ENCODE results near the gene TMEM203.
A peak's percentile ranks its signal among the peaks of the same experiment; 100 is the strongest.

Gene TMEM203

DNA sequence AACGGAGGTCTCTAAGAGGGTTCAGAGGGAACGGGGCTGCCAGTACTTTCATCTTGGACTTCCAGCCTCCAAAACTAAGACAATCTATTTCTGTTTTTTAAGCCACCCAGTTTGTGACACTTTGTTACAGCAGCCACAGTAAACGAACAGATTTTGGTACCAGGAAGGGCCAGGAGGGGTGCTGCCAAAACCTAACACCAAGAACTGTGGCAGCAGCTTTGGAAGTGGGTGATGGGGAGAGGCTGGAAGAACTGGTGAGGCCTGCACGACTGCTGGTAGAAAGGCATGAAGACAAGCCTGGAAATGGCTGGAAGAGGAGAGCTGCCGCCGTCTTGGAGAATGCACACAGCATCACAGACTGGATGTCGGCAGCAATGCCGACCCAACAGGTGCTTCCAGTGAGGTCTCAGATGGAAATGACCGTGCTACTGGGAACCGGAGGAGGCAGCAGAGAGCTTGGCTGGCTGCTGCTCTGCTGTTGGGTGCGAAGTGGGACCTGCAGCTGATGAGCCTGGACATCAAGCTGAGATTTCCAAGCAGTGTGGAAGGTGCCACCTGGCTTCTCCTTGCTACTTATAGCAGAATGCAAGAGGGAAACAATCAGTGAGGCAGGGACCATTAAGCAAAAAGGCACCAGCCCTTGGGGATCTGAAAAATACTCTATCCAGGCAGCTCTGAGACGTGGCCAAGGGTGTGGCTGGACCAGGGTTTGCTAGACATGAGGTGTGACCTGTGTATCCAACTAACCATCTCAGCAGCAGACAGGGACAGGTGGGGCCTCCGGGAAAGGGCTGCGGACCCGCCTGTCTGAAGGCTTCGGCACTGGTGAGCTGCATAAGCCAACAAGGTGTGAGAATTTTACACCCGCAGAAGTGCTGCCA lies 28.9 kb downstream of the TMEM203 start:
- peak in 1 of 2 experiments; percentile 9 for DNase-seq

DNA sequence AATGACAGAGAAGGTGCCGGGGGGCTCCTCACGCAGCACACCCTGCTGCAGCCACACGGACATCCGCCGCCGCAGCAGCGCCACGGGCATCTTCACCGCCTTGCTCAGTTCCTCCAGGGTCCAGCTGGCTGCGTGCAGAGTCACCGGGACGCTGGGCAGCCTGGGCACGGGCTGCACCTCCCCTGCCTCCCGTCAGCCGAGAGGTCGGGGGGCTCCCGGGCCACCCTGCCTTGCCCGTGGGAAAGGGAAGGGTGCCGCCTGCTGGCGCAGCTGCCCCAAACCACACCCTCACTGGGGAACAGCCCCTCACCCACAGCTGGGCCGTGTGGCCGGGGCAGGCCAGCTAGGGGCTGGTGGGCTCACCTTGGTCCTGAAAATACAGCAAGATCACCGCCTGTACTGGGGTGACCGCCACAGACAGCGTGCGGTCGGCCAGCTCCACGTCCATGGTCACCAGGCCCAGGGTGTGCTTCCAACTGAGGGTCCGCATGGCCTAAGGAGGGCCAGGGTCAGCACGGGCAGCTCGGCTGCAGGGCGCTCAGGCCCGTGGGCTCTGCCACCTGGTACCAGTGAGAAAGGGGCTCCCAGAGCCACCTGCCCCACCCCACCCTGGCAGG lies 30.0 kb downstream of the TMEM203 start:
- no peak for DNase-seq

DNA sequence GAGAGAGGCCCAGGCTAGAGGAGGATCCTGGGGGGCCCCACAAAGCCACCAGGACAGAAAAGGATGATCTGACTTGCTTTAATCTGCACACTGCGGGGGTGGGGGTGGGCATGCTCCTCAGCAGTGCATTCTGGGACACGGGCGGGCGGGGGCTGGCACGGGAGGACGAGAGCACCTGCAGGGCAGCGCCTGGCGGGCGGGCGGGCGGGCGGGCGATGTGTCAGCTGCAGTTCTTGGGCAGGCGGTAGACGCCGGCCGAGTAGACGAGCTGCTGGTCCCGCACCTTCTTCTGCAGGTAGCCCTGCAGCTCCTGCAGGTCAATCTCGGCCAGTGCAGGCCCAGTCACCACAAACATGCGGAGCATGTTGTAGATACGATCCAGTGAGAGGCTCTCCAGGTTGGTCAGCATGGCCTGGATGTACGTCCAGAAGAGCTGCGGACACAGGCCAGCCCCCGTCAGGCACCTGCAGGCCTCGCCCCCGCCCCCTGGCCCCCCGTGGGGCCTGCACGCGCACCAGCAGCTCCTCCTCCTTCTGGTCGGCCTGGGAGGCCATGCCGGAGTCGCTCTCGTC lies 30.6 kb downstream of the TMEM203 start:
- DNase-seq = peak in 1 of 2 experiments; percentile 15

DNA sequence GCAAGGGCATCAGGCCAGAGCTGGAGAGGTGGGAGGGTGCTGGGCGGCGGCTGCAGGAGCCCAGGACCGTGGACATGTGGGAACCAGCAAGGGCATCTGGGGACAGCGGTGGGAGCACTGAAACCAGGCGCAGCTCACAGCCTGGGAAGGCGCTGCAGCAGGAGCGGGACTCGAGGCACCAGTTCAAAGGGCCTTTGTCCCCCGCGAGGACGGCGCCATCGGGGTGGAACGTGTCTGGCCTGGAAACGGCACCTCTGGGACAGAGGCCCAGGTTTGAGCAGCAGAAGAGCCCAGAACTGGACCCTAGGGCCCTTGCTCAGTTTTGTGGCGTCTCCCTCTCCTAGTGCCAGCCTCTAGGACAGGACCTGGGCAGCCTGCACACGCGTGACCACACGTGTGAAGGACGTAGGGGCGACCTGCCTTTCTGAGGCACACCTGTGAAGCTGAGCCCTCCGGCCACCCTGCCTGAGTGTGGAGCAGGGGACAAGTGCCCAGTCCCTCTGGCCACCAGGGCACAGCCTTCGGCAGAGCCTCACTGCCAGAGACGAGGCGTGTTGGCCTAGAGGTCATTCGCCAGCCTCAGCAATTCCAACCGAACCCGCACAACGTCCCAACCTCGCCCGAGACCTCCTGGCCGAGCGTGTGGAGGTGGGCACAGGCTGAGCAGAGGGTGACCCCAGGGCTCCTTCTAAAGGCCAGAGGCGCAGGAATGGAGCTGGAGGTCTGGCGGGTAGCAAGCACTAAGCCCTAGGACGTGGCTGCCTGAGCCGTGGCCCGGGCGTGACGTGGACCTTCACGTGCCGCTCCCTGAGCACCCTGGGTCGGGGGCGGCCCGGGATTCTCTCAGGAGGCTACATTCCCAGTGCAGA lies 31.4 kb downstream of the TMEM203 start:
- no peak for DNase-seq

DNA sequence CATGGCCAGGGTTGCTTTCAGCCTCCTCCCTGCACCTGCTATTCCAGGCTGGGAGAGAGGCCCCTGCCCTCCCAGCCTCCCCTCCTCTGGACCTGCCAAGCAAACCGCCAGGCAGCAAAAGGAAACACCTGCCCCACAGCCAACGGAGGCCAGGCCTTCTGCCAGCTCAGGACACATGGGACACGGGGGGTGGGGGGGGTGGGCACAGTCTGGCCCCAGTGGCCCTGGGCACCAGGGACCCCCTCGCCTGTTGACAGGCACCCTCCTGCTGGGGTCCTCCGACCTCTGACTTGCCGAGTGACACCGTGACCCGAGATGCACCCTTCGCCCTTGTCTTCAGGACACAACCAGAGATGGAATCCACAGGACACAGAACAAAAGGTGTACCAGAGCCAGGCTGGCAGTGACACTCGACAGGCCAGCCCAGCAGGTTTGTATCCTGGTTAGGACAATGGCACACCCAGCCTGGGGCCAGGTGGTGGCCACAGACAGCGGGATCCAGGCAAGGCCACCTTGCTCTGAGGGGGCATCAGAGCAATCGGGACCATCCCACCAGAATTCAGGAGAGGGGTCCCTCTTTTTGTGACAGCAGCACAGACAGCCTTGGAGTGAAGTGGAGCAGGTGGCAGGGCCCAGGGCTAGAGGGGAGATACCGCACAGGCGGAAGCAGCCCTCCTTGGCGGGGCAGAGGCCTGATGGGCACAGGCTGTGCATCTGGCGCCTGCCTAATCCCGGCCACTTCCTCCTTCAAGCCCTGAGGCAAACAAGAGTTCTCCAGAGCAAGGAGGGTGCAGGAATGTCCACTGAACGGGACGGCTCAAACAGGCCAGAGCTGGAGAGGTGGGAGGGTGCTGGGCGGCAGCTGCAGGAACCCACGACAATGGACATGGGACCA lies 32.3 kb downstream of the TMEM203 start:
- no peak for DNase-seq

DNA sequence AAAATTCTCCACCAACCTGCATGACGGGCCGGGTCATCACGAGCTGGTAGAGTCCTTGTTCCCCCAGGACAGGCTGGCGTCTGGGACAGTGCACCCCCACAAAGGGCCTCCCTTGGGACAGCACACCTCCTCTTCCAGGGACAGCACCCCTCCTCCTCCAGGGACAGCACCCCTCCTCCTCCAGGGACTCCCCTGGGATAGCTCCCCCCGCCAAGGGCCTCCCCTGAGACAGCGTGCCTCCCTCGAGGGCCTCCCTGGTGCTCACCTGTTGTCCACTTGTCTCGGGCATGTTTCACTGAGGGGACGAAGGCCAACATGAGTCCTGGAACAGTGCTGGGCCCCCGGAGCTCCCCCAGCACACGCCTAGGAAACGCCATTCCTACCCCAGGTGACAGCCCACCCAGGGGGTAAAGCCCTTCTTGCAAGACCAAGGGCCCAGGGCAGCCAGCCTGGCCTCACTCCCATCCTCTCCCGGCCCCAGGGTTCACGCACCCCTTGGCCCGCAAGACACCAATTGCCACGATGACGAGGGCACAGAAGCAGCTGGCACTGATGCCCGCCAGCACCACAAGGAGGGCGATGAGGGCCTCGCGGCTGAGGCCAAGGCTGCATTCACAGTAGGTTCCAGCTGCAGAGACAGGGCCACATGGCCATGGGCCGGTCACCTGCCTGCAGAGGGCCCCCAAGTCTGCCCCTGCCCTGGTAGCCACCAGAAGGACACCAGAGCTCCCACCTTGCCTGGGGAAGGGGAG lies 34.1 kb downstream of the TMEM203 start:
- no peak for DNase-seq

DNA sequence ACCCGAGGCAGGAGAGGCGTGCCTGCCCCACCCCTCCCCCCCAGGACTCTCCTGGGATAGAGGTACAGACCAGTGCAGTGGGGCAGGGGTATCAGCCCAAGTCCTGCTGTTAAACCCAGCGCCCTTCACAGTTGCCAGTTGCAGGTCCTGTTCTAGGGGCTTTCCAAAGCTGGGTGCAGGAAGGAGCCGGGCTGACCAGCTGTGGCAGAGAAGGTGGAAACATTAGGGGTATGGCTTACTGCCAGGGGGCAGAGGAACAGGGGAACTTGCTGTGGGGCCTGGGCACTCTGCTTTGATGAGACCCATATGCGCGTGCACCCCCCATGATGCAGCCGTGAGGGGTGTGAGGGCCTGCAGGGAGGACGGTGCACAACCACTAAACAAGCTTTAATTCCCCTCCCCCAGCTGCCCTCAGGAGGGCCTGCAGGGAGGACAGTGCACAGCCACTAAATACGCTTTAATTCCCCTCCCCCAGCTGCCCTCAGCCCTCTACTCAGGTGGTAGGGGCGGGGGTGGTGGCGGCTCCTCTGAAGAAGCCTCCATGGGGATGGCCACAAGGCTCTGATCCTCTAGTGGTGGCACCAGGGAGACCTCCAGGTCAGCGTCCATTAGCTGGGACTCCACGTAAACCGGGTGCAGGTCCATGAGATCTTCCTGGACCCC lies 34.8 kb downstream of the TMEM203 start:
- no peak for DNase-seq

DNA sequence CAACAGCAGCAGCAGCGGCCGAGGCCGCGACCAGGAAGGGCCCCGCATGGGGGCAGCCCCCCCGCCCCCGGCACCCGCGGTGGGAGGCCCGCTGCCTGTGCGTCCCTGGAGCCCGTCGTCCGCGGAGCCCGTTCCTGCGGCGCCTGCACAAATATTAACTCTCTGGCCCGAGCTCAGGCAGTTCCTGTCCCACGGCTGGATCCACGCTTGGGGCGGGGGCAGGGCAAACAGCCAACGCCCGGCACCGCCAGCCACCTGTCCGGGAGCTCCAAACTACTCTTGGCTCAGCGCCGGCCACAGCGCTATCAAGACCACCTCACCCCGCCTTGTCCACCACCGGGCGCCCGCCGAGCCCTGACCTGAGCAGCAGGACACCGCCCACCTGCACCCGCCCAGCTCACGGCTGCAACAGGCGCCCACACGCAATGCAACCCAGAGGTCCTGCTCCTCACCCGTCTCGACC lies 35.5 kb downstream of the TMEM203 start, which contains the start of gene LRRC26:
LRRC26 (minus strand) TSS at position 156 of the 463 bp plus-strand sequence; CDS start at position 48, 108 bp downstream.
- no peak for DNase-seq

DNA sequence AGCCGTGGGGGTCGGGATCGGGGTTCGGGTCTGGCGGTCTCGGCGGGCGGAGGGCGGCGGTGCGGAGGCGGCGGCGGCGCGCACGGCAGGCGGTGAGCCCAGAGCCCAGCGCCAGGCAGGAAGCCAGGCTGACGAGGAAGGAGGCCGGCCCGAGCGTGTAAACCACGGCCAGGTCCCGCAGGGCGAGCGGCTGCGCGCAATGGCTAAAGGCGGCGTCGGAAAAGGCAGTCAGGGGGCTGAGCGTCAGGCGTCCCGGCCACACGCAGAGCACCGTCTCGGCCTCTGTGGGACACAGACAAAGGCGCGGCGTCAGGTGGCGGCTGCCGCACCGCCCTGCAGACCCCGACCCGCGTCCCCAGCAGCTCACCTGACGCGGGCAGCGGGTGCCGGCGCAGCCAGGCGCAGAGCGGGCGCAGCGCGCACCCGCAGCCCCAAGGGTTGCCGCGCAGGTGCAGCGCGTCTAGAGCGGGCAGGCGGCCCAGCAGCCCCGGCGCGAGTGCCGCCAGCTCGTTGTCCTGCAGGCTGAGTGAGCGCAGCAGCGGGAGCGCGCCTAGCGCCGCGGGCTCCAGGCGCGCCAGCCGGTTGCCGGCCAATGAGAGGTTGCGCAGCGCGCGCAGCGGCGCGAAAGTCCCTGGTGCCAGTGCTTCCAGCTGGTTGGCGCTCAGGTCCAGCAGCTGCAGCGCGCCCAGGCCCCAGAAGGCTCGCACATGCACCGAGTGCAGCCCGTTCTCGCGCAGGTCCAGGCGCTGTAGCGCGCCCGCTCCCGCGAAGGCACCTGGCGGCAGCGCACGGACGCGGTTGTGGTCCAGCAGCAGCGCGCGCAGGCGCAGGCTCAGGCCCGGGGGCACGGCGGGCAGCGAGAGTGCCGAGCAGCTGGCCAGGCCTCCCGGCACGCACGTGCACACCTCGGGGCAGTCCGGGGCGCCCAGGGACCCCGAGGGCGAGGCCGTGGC lies 36.3 kb downstream of the TMEM203 start:
- no peak for DNase-seq

DNA sequence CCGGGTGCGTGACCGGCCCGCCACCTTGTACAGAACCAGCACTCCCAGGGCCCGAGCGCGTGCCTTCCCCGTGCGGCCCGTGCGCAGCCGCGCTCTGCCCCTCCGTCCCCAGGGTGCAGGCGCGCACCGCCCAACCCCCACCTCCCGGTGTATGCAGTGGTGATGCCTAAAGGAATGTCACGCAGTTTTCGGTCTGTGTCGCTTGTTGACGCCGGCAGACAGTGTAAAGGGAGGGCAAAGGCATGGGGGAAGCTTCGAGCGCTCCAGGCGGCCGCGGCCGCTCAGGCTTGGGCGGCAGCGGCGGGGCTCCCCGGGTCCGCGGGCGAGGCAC lies 36.9 kb downstream of the TMEM203 start:
- no peak for DNase-seq

DNA sequence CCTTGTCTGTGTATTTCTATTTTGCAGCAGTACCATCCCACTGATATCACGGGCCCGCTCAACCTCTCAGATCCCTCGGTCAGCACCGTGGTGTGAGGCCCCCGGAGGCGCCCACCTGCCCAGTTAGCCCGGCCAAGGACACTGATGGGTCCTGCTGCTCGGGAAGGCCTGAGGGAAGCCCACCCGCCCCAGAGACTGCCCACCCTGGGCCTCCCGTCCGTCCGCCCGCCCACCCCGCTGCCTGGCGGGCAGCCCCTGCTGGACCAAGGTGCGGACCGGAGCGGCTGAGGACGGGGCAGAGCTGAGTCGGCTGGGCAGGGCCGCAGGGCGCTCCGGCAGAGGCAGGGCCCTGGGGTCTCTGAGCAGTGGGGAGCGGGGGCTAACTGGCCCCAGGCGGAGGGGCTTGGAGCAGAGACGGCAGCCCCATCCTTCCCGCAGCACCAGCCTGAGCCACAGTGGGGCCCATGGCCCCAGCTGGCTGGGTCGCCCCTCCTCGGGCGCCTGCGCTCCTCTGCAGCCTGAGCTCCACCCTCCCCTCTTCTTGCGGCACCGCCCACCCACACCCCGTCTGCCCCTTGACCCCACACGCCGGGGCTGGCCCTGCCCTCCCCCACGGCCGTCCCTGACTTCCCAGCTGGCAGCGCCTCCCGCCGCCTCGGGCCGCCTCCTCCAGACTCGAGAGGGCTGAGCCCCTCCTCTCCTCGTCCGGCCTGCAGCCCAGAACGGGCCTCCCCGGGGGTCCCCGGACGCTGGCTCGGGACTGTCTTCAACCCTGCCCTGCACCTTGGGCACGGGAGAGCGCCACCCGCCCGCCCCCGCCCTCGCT lies 37.5 kb downstream of the TMEM203 start:
- DNase-seq = no peak

DNA sequence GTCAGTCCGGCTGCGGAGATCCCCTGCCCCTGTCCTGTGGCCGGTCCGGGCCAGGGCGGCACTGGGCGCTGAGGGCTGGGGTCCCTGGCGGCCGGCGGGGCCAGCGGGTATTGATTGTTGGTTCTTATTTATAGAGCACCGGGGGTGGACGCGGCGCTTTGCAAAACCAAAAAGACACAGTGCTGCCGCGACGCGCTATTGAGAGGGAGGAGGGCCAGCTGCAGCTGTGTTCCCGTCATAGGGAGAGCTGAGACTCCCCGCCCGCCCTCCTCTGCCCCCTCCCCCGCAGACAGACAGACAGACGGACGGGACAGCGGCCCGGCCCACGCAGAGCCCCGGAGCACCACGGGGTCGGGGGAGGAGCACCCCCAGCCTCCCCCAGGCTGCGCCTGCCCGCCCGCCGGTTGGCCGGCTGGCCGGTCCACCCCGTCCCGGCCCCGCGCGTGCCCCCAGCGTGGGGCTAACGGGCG lies 38.1 kb downstream of the TMEM203 start:
- no peak for DNase-seq

DNA sequence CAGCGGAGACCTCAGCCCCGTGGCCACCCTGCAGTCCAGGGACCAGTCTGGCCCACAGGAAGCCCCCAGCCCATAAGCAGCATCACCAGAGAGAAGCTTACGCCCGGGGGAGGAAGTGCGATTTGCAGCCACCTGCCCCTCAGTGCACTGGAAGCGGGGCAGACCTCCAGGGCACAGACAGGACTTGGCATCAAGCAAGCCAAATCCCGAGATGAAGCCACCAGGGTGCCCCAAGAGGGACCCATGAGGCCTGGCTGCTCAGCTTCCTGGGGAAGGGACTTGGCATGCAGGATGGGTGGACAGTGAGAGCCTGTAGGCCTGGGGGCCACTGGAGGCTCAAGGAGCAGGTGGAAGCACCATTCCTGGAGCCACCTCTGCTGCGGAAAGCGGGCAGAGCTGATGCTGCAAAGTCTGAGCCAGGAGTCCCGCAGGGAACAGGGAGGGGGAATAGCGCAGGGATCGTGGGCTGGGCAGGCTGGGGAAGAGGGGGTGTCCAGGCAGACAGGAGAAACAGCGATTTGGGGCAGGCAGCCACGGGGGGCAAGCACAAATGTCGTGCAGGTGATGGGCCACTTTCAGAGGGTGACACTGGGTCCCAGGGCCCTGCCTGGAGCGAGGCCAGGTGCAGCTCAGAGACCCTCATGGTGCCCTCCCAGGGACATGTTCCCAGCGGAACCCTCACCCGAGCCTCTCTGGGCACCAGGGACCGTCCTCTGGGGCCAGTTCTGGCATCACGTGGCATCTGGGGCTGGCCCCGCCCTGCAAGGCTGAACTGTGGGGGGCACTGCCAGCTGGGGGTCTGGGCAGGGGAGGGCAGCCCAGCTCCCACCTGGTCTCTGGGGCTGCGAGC lies 38.8 kb downstream of the TMEM203 start:
- no peak for DNase-seq

DNA sequence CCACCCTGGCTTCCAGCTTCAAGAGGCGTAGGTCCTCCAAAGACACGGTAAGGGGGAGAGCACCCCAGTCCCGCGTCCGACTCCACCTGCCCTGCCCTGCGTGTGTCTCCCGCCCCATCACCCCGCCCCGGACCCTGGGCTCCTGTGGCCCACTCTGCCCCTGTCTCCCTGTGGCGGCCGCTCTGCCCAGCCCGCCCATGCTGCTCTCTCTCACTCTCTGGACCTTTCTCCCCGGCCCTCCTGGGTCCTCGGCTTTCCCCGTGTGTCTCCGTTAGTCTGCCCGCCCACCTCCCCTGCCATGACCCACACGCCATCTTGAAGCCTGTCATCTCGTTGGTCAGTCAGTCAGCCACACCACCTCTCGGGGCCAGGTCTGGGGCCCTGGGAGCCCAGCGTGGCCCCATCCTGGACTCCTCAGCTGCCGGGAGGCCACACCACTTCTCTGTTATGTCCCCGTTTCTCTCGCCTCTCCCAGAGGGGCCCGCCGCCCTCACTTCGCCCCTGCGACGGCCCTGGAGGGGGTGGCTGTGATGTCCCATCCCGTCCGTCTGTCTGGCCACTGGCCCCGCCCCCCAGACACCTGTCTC lies 40.1 kb downstream of the TMEM203 start:
- DNase-seq = no peak

DNA sequence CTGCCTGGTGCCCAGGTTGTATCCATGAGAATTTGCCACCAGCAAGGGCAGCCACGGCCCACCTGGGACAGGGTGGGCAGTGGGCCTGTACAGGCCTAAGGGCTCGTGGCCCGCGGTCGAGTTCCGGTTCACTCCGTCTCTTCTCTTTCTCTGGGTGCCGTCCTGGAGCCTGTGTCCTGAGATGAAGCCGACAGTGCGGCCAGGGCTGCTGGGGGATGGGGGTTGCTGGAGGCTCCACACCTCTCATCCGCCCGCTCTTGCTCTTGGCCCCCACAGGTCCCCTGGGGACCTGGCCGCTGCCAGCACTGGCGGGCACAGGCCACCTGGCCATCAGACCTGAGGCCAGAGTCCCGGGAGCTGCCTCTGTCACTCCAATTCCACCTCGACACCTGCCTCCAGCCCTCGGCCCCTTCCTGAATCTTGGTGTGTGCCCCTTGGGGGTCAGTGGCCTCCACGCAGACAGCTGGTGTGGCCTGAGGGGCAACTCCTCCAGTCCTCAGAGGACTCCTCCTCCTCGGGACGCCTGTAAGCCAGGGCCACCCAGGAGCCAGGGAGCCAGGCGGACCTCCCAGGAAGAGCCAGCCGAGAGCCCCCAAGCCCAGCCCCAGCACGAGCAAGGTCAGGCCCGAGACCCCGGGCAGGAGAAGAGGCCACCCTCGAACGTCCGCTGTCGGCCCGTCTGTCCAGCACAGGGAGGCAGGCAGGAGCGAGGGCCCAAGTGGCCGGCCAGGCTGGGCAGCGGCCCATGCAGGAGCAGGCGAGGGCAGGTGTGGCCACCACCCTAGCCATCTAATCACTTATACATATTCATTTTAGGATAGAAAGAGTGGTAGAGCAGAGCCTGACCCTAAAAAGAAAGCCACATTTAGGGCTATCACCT lies 40.8 kb downstream of the TMEM203 start:
- no peak for DNase-seq

DNA sequence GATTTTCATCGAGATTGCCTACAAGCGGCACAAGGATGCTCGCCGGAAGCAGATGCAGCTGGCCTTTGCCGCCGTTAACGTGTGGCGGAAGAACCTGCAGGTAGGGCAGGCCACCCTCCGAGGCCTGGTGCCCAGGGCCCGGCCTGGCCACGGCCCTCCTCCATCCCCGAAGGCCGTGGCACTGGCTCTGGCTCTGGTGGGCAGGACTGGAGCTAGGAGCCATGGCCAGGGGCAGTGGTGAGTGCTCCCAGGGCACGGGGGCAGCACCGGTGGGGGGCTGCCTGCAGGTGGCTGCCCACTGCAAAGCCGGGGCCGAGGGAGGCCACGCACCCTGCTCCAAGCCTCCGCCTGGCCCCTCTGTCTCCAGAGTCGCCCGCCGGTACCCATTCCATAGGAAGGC lies 41.6 kb downstream of the TMEM203 start:
- no peak for DNase-seq

Measured in activated CD4-positive, alpha-beta T cell treated with anti-CD3 and anti-CD28 coated beads, Interleukin-2, amount 50 U/mL, for 4 hours (primary cell).